Spleen (tissue), 11 donors: ENCODE results near the gene B3GAT1. TPM values are rescaled to one million over a fixed set of nuclear protein-coding genes. Genes with fewer than 3 reads are reported as not detected.

Experiments
- DNase-seq: peaks from one replicate; pipeline ENCODE4 v3.0.0-alpha.2; 2020
- H3K27ac ChIP-seq, 8 donors: fragments of 200-600 bp; sonication (generic) in 7 of 8; 1 replicate in 4 of 8; 2 replicates in 4 of 8; pipeline versions ENCODE4 v1.5.0 to v1.8.0; 2016 to 2021; ENCODE audit warnings: inconsistent platforms in 4 of 8, mild to moderate bottlenecking in 4 of 8, moderate library complexity in 1 of 8
- H3K27me3 ChIP-seq, 7 donors: fragments of 200-600 bp; sonication (generic) in 6 of 7; replicated peaks in 1 of 7; 1 replicate in 4 of 7; 2 replicates in 3 of 7; pipeline versions ENCODE4 v1.5.0 to v1.8.0; 2016 to 2021; ENCODE audit warnings: inconsistent platforms in 3 of 7, mild to moderate bottlenecking in 1 of 7
- H3K36me3 ChIP-seq, 6 donors: fragments of 200-600 bp; sonication (generic) in 5 of 6; 1 replicate in 4 of 6; 2 replicates in 2 of 6; pipeline versions ENCODE4 v1.5.0 to v1.8.0; 2016 to 2021; ENCODE audit warnings: inconsistent platforms in 2 of 6
- H3K4me1 ChIP-seq, 6 donors: fragments of 200-600 bp; sonication (generic) in 5 of 6; 1 replicate in 3 of 6; 2 replicates in 3 of 6; pipeline versions ENCODE4 v1.5.0 to v1.8.0; 2016 to 2021; ENCODE audit warnings: inconsistent platforms in 3 of 6
- H3K4me3 ChIP-seq, 8 donors: fragments of 200-600 bp; sonication (generic) in 7 of 8; 1 replicate in 4 of 8; 2 replicates in 4 of 8; pipeline versions ENCODE4 v1.5.0 to v1.8.0; 2016 to 2021; ENCODE audit warnings: inconsistent platforms in 4 of 8, mild to moderate bottlenecking in 4 of 8, moderate library complexity in 2 of 8
- H3K9me3 ChIP-seq, 8 donors: fragments of 200-600 bp; sonication (generic) in 7 of 8; 1 replicate in 4 of 8; 2 replicates in 4 of 8; pipeline versions ENCODE4 v1.5.0 to v1.8.0; 2016 to 2021; ENCODE audit warnings: inconsistent platforms in 4 of 8
- POLR2A ChIP-seq, 3 donors: fragments of 450-650 bp; IDR thresholded peaks; one replicate each; pipeline ENCODE4 v1.5.1; 2017; ENCODE audit warnings: antibody characterized with exemption in 3 of 3, mild to moderate bottlenecking in 1 of 3
- POLR2AphosphoS5 ChIP-seq, 3 donors: sonication (generic); formaldehyde crosslinking; IDR thresholded peaks; one replicate each; pipeline ENCODE4 v1.5.1; 2017; ENCODE audit warnings: antibody characterized with exemption in 3 of 3
- WGBS, 5 donors: extraction: QIAGEN DNeasy Blood & Tissue Kit in 3 of 5; methylation state at CpG; one replicate each; pipeline versions ENCODE4 v1.1.5 to v1.1.7; 2013 to 2018; 5-methylcytosine and 5-hydroxymethylcytosine counted together
- intact Hi-C: fragments of 100-400 bp; cut with DNase I; formaldehyde crosslinking; loops from one replicate; pipeline ENCODE4 v1.15.0; 2023; ENCODE audit warnings: low total_unique reads
- polyA plus RNA-seq, 3 donors: library from polyadenylated mRNA; stranded (reverse); fragments of 200-250 nt; gene quantifications; one replicate each; pipeline ENCODE4 v1.2.1, GENCODE V29; 2013
- total RNA-seq, 7 donors: library from RNA; depleted of rRNA in 3 of 7; stranded (reverse); fragments of >200 nt in 3 of 7; fragmentation: NEBNext Ultra II Directional in 4 of 7; extraction: Animal tissue kit (Norgen Biotek cat#: 25700) in 4 of 7; gene quantifications; one replicate each; pipeline versions ENCODE4 v1.1.0 to v1.2.1, GENCODE V29; 2016 to 2021
- TF ChIP-seq, protein P1 (sequence below), 11 experiments: fragments of 200-600 bp in 7 of 11; fragments of 450-650 bp in 4 of 11; sonication (generic) in 4 of 11; IDR thresholded peaks in 8 of 11; conservative IDR thresholded peaks in 3 of 11; 1 replicate in 7 of 11; 2 replicates in 4 of 11; pipeline versions ENCODE4 v1.4.0 to v1.8.0; 2016 to 2021; ENCODE audit warnings: antibody characterized with exemption in 11 of 11, inconsistent platforms in 4 of 11, mild to moderate bottlenecking in 1 of 11
- donor health status: healthy with polysubstance abuse.
- donor health status: DM: no; HTN: no; CAD: no; lungs with moderate emphysema.
- donor health status: DM: no; HTN: no; CAD: no.
- donor health status: Bipolar disorder and iron deficiency.
- donor health status: healthy.
- donor health status: DM: no; HTN: no; CAD: no.
- donor health status: DM: yes; HTN: yes; CAD: no.

Gene B3GAT1
- total and polyA plus RNA-seq, 10 donors = 0.43 to 4.0 (median 1.6) TPM

DNA sequence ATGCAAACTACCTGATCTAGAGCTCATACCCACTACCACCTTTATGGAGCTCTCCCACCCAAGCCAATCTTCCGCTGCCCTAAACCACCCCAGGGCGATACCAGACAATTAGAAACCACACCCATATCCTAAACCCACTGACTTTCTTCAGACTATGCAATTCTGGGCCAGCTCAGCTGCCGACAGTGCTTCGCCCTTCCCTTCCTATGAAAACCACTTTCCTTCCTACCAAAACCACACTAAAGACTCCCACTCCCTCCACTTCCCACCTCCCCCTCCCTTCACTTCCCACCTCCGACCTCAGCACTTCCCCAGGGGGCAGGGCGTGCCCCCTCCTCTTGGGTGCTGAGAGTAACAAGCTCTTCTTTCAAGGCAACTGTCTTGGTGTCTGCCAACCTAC is 25.1 kb downstream of the B3GAT1 start:
- TF ChIP-seq POLR2A (IDR thresholded peaks at IDR 0.05) = no peak
- TF ChIP-seq POLR2AphosphoS5 (IDR thresholded peaks at IDR 0.05) = no peak
- TF ChIP-seq, protein P1, sequence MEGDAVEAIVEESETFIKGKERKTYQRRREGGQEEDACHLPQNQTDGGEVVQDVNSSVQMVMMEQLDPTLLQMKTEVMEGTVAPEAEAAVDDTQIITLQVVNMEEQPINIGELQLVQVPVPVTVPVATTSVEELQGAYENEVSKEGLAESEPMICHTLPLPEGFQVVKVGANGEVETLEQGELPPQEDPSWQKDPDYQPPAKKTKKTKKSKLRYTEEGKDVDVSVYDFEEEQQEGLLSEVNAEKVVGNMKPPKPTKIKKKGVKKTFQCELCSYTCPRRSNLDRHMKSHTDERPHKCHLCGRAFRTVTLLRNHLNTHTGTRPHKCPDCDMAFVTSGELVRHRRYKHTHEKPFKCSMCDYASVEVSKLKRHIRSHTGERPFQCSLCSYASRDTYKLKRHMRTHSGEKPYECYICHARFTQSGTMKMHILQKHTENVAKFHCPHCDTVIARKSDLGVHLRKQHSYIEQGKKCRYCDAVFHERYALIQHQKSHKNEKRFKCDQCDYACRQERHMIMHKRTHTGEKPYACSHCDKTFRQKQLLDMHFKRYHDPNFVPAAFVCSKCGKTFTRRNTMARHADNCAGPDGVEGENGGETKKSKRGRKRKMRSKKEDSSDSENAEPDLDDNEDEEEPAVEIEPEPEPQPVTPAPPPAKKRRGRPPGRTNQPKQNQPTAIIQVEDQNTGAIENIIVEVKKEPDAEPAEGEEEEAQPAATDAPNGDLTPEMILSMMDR (IDR thresholded peaks at IDR 0.05 in 8 of 11, conservative IDR thresholded peaks at IDR 0.05 in 3 of 11) = no peak
- Histone ChIP-seq H3K9me3 (no peaks in the 10 kb centered on the region), H3K27ac (no peak overlapping the region), H3K4me3 (no peak overlapping the region), H3K36me3 (no peaks in the 10 kb centered on the region), H3K27me3 (peaks cover 0 to 75% (median 4%) of the 10 kb centered on the region in 7 donors), H3K4me1 (no peaks in the 10 kb centered on the region)
- no peak for DNase-seq
- WGBS, 5 donors = 11 to 29% (median 13%) methylated on average over 6 of the region's 6 CpGs
- intact Hi-C loops = no loop called here

DNA sequence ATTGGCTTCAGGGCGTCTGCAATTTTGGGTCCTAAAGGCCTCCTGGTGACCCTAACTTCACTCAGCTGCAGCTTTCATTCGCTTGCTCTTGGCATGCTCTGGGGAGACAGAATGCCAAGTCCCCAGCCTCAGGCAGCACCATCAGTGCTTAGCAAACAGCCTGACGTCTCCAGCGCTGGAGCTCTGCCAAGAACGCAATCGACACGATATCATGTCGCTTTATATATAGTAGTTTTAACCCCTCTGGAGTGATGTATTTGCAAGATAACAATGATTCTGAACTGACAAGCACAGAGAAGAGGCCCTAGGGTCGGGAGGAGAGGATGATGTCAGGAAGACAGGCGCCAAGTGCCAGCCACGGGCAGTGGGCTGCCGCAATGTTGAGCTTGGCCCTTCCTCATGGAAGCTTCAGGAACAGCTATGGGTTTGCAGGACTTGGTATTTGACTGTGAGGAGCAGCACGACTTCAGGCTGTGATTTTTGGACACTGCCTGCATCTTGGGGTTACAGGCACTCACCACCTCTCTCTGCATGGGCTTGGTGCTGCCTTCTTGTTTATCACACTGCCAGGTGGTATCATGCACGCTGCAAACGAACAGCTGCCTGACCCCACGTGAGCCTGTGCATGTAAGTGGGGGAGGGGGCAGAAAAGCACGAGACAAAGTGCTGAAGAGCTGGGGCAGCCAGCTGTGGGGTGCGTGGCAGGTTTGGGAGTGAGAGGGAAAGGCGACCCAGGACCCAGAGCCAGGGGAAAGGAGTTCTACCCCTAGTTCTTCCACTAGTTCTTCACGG is 26.1 kb downstream of the B3GAT1 start:
- 59 to 67% (median 64%) methylated on average over 20 of the region's 20 CpGs for WGBS, 5 donors
- peaks cover 0 to 70% (median 4%) of the 10 kb centered on the region in 7 donors for H3K27me3 ChIP-seq
- H3K27ac ChIP-seq = no peak overlapping the region
- intact Hi-C loops = no loop called here
- no peaks in the 10 kb centered on the region for H3K4me1 ChIP-seq
- no peak for TF ChIP-seq POLR2AphosphoS5 (IDR thresholded peaks at IDR 0.05)
- no peak for TF ChIP-seq POLR2A (IDR thresholded peaks at IDR 0.05)
- TF ChIP-seq, protein P1 (IDR thresholded peaks at IDR 0.05 in 8 of 11, conservative IDR thresholded peaks at IDR 0.05 in 3 of 11) = no peak
- no peaks in the 10 kb centered on the region for H3K36me3 ChIP-seq
- no peak for DNase-seq
- H3K9me3 ChIP-seq = no peaks in the 10 kb centered on the region
- no peak overlapping the region for H3K4me3 ChIP-seq

DNA sequence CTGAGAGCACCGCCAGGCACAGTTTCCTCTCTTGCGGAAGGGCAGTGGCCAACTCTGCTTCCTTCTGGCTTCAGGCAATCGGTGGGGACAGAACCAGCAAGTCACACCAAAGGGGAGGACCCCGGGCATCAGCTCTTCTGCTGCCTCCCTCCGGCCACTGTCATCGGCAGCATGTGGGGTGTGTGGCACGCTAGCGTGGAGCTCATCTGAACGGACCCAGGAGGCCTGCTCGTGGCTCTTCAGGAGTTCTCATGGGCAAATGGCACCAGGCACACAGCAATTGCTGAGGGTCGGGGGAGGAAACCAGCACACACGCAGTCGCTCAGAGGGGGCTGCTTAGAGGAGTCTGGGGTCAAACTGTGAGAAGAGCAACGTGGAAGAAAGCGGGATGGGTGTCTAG is 26.9 kb downstream of the B3GAT1 start:
- Histone ChIP-seq H3K36me3 (no peaks in the 10 kb centered on the region), H3K9me3 (no peaks in the 10 kb centered on the region), H3K4me3 (no peak overlapping the region), H3K4me1 (no peaks in the 10 kb centered on the region), H3K27me3 (peaks cover 0 to 66% (median 4%) of the 10 kb centered on the region in 7 donors), H3K27ac (no peak overlapping the region)
- 81 to 87% (median 85%) methylated on average over 15 of the region's 15 CpGs for WGBS, 5 donors
- DNase-seq = no peak
- intact Hi-C loops = no loop called here
- TF ChIP-seq, protein P1 (IDR thresholded peaks at IDR 0.05 in 8 of 11, conservative IDR thresholded peaks at IDR 0.05 in 3 of 11) = no peak
- TF ChIP-seq POLR2AphosphoS5 (IDR thresholded peaks at IDR 0.05) (no peak), POLR2A (IDR thresholded peaks at IDR 0.05) (no peak)

DNA sequence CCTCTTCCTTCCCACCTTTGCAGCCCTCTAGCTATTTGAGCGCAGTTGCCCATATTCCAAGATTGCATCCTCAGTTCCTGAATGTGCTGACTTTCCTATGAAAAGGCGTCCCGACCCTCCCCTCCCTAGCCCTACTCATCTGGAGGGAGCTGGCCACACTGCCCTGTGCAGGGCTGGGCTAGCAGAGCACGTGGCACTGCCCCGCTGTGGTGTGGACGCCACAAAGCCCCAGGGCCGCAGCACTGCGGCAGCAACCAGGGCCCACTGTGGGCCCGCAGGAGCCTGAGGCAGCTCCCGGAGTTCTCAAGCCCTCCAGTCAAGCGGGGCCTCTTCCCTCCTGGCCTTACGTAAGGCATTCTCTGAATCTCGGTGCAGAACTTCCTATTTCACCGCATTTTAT is 27.6 kb downstream of the B3GAT1 start:
- WGBS, 5 donors = 59 to 71% (median 69%) methylated on average over 12 to 14 of the region's 14 CpGs
- no peak for DNase-seq

More for the DNA sequence above, 27.6 kb downstream of the B3GAT1 start:
- no peak for TF ChIP-seq POLR2A (IDR thresholded peaks at IDR 0.05)
- TF ChIP-seq, protein P1 (IDR thresholded peaks at IDR 0.05 in 8 of 11, conservative IDR thresholded peaks at IDR 0.05 in 3 of 11) = no peak
- TF ChIP-seq POLR2AphosphoS5 (IDR thresholded peaks at IDR 0.05) = no peak
- no peaks in the 10 kb centered on the region for H3K36me3 ChIP-seq
- no peaks in the 10 kb centered on the region for H3K9me3 ChIP-seq
- H3K4me3 ChIP-seq = no peak overlapping the region
- no peak overlapping the region for H3K27ac ChIP-seq
- H3K27me3 ChIP-seq = peaks cover 0 to 65% (median 4%) of the 10 kb centered on the region in 7 donors
- intact Hi-C loops = no loop called here
- no peaks in the 10 kb centered on the region for H3K4me1 ChIP-seq
